H1 (cell line): ENCODE measurements around the gene ACKR2. TPM values are rescaled to one million over a fixed set of nuclear protein-coding genes. Genes with fewer than 3 reads are reported as not detected.

ENCODE experiments used
- BCL11A ChIP-seq, 2 experiments: IDR thresholded peaks; one replicate each; pipeline ENCODE4 v1.6.1; 2011; ENCODE audit warnings: low read depth in 2 of 2, low read length in 2 of 2, mild to moderate bottlenecking in 2 of 2
- CEBPB ChIP-seq: IDR thresholded peaks from 2 replicates; pipeline ENCODE4 v1.6.1; 2012; ENCODE audit warnings: low read depth, low read length
- EP300 ChIP-seq, 2 experiments: IDR thresholded peaks; 1 replicate in 1 of 2; 2 replicates in 1 of 2; pipeline ENCODE4 v1.6.1; 2011 to 2012; ENCODE audit warnings: low read depth in 2 of 2, low read length in 2 of 2, mild to moderate bottlenecking in 2 of 2, borderline replicate concordance in 1 of 2, inconsistent platforms in 1 of 2, moderate library complexity in 1 of 2
- PHF8 ChIP-seq: fragments of 200-600 bp; sonication (generic); conservative IDR thresholded peaks from 2 replicates; pipeline ENCODE4 v1.7.1; 2012; ENCODE audit warnings: low read depth, mild to moderate bottlenecking, inconsistent platforms, low read length, moderate library complexity
- SUZ12 ChIP-seq: fragments of 200-600 bp; sonication (generic); IDR thresholded peaks from 2 replicates; pipeline ENCODE4 v1.6.1; 2012; ENCODE audit warnings: mild to moderate bottlenecking, inconsistent platforms, low read length, moderate library complexity, mixed read lengths
- polyA plus RNA-seq, 7 experiments: library from polyadenylated mRNA; depleted of rRNA in 3 of 7; stranded (reverse) in 5 of 7; unstranded in 2 of 7; fragments of >200 nt in 5 of 7; fragments of 200-250 nt in 2 of 7; gene quantifications; 1 replicate in 5 of 7; 2 replicates in 1 of 7; 4 replicates in 1 of 7; pipeline versions ENCODE4 v1.2.1 to v1.2.3, GENCODE V29; 2011 to 2013; ENCODE audit warnings: missing spikeins in 2 of 7, mixed read lengths in 2 of 7
- total RNA-seq: library from RNA; stranded (reverse); fragmentation: NEBNext Ultra II Directional; extraction: Animal tissue kit (Norgen Biotek cat#: 25700); gene quantifications from 2 replicates; pipeline ENCODE4 v1.2.1, GENCODE V29; 2021
- TF ChIP-seq, protein P1 (sequence below): fragments of 300-600 bp; sonication (generic); IDR thresholded peaks from 2 replicates; pipeline ENCODE4 v1.7.1; 2012; ENCODE audit warnings: low read length, moderate library complexity, mild to moderate bottlenecking, inconsistent platforms; ENCODE audit not compliant: insufficient replicate concordance

ACKR2 gene
- total and polyA plus RNA-seq, 2 of the 8 experiments (the other 6 are each of a cell fraction or from before 2014, with no cell fraction given), result 0.09 to 0.12 TPM

GRCh38 chr3:42814246-42814645 lies 5.0 kb downstream of the ACKR2 start (continued):
- no peak for TF ChIP-seq PHF8
- TF ChIP-seq BCL11A (IDR thresholded peaks at IDR 0.05; ENCODE audit: low read depth in 2 of 2, low read length in 2 of 2), result no peak
- no peak for TF ChIP-seq EP300 (IDR thresholded peaks at IDR 0.05; ENCODE audit: borderline replicate concordance in 1 of 2, low read depth in 2 of 2, low read length in 2 of 2)
- no peak for TF ChIP-seq SUZ12
- TF ChIP-seq, protein P1, sequence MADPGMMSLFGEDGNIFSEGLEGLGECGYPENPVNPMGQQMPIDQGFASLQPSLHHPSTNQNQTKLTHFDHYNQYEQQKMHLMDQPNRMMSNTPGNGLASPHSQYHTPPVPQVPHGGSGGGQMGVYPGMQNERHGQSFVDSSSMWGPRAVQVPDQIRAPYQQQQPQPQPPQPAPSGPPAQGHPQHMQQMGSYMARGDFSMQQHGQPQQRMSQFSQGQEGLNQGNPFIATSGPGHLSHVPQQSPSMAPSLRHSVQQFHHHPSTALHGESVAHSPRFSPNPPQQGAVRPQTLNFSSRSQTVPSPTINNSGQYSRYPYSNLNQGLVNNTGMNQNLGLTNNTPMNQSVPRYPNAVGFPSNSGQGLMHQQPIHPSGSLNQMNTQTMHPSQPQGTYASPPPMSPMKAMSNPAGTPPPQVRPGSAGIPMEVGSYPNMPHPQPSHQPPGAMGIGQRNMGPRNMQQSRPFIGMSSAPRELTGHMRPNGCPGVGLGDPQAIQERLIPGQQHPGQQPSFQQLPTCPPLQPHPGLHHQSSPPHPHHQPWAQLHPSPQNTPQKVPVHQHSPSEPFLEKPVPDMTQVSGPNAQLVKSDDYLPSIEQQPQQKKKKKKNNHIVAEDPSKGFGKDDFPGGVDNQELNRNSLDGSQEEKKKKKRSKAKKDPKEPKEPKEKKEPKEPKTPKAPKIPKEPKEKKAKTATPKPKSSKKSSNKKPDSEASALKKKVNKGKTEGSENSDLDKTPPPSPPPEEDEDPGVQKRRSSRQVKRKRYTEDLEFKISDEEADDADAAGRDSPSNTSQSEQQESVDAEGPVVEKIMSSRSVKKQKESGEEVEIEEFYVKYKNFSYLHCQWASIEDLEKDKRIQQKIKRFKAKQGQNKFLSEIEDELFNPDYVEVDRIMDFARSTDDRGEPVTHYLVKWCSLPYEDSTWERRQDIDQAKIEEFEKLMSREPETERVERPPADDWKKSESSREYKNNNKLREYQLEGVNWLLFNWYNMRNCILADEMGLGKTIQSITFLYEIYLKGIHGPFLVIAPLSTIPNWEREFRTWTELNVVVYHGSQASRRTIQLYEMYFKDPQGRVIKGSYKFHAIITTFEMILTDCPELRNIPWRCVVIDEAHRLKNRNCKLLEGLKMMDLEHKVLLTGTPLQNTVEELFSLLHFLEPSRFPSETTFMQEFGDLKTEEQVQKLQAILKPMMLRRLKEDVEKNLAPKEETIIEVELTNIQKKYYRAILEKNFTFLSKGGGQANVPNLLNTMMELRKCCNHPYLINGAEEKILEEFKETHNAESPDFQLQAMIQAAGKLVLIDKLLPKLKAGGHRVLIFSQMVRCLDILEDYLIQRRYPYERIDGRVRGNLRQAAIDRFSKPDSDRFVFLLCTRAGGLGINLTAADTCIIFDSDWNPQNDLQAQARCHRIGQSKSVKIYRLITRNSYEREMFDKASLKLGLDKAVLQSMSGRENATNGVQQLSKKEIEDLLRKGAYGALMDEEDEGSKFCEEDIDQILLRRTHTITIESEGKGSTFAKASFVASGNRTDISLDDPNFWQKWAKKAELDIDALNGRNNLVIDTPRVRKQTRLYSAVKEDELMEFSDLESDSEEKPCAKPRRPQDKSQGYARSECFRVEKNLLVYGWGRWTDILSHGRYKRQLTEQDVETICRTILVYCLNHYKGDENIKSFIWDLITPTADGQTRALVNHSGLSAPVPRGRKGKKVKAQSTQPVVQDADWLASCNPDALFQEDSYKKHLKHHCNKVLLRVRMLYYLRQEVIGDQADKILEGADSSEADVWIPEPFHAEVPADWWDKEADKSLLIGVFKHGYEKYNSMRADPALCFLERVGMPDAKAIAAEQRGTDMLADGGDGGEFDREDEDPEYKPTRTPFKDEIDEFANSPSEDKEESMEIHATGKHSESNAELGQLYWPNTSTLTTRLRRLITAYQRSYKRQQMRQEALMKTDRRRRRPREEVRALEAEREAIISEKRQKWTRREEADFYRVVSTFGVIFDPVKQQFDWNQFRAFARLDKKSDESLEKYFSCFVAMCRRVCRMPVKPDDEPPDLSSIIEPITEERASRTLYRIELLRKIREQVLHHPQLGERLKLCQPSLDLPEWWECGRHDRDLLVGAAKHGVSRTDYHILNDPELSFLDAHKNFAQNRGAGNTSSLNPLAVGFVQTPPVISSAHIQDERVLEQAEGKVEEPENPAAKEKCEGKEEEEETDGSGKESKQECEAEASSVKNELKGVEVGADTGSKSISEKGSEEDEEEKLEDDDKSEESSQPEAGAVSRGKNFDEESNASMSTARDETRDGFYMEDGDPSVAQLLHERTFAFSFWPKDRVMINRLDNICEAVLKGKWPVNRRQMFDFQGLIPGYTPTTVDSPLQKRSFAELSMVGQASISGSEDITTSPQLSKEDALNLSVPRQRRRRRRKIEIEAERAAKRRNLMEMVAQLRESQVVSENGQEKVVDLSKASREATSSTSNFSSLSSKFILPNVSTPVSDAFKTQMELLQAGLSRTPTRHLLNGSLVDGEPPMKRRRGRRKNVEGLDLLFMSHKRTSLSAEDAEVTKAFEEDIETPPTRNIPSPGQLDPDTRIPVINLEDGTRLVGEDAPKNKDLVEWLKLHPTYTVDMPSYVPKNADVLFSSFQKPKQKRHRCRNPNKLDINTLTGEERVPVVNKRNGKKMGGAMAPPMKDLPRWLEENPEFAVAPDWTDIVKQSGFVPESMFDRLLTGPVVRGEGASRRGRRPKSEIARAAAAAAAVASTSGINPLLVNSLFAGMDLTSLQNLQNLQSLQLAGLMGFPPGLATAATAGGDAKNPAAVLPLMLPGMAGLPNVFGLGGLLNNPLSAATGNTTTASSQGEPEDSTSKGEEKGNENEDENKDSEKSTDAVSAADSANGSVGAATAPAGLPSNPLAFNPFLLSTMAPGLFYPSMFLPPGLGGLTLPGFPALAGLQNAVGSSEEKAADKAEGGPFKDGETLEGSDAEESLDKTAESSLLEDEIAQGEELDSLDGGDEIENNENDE, result no peak
- no peak for TF ChIP-seq CEBPB
